Measurements from ENCODE around the gene PFKFB3.

The PFKFB3 gene

GRCh38 chr10:6229290-6229689 lies 26.6 kb downstream of the PFKFB3 start (continued):
- no peak for TF ChIP-seq ZNF18 (tag by site-specific recombination; IDR thresholded peaks at IDR 0.05)
- no peak for TF ChIP-seq ZNF155 (tag by site-specific recombination; IDR thresholded peaks at IDR 0.05)
- no peak for TF ChIP-seq ZNF76 (tag by site-specific recombination; IDR thresholded peaks at IDR 0.05; ENCODE audit: borderline replicate concordance, low read depth)
- TF ChIP-seq ZNF560 (tag by site-specific recombination; IDR thresholded peaks at IDR 0.05; ENCODE audit: borderline replicate concordance) = no peak
- no peak for TF ChIP-seq ZNF596 (tag by site-specific recombination; IDR thresholded peaks at IDR 0.05)
- no peak for TF ChIP-seq ZNF133 (tag by site-specific recombination; IDR thresholded peaks at IDR 0.05)
- no peak for TF ChIP-seq KLF1 (tag by site-specific recombination; IDR thresholded peaks at IDR 0.05)
- no peak for TF ChIP-seq PRDM2 (tag by site-specific recombination; IDR thresholded peaks at IDR 0.05; ENCODE audit: borderline replicate concordance)
- TF ChIP-seq ZFHX2 (tag by site-specific recombination; conservative IDR thresholded peaks at IDR 0.05) = no peak

- H3K36me3 ChIP-seq (ENCODE audit: control insufficient read depth in 2 of 2, insufficient read depth in 1 of 2, low read length in 2 of 2) = peaks cover 3 to 93% of the 10 kb centered on the region in 2 experiments; a peak in 2 of 3 replicates
- ChIA-PET CTCF (interaction anchor here (0.6 kb wide), 1 partner anchor 70 kb away, joined by 4 read pairs; no protein-coding TSS in a partner anchor), POLR2A (no interaction called here)
- H3K27ac ChIP-seq (ENCODE audit: extremely low read depth, low read depth, low read length) = no peak overlapping the region
- H3K9me3 ChIP-seq (ENCODE audit: control insufficient read depth, insufficient read depth, low read depth, low read length) = no peaks in the 10 kb centered on the region
- no peak overlapping the region for H3K4me3 ChIP-seq (ENCODE audit: low read depth, low read length)
- H3K4me1 ChIP-seq (ENCODE audit: control insufficient read depth, insufficient read depth, low read length) = no peaks in the 10 kb centered on the region
- TF ChIP-seq KLF9 (tag by site-specific recombination; IDR thresholded peaks at IDR 0.05; ENCODE audit: low read depth) = no peak
- no peak for TF ChIP-seq ZNF623 (tag by site-specific recombination; IDR thresholded peaks at IDR 0.05)
- TF ChIP-seq ZNF571 (tag by site-specific recombination; IDR thresholded peaks at IDR 0.05) = no peak
- no peak for TF ChIP-seq GLI2 (tag by site-specific recombination; IDR thresholded peaks at IDR 0.05; ENCODE audit: borderline replicate concordance, low read depth)
- no peak for TF ChIP-seq HOXC10 (CRISPR knock-in tag; IDR thresholded peaks at IDR 0.05)
- TF ChIP-seq REPIN1 (tag by site-specific recombination; IDR thresholded peaks at IDR 0.05; ENCODE audit: low read depth) = no peak
- TF ChIP-seq ZNF292 (tag by site-specific recombination; IDR thresholded peaks at IDR 0.05; ENCODE audit: borderline replicate concordance, low read depth) = no peak
- no peak for TF ChIP-seq ZNF148 (tag by site-specific recombination; IDR thresholded peaks at IDR 0.05; ENCODE audit: borderline replicate concordance)
These were observed 27.0 kb downstream of the PFKFB3 start for GRCh38 chr10:6229746-6230145.
